HCT116 (cell line): ENCODE results near the gene LAMA4.

Experiments used
- ATF3 ChIP-seq: IDR thresholded peaks from 2 replicates; pipeline ENCODE4 v1.6.1; 2012
- CTCF ChIP-seq, 3 experiments: fragments of 200-600 bp in 1 of 3; sonication (generic) in 1 of 3; IDR thresholded peaks in 2 of 3; conservative IDR thresholded peaks in 1 of 3; 2 replicates each; pipeline ENCODE4 v1.5.1; 2012 to 2017; ENCODE audit warnings: low read depth in 2 of 3, low read length in 2 of 3, antibody characterized with exemption in 1 of 3, borderline replicate concordance in 1 of 3, control low read depth in 1 of 3, mild to moderate bottlenecking in 1 of 3, mixed read lengths in 1 of 3, mixed run types in 1 of 3, moderate library complexity in 1 of 3; ENCODE audit not compliant: insufficient read depth in 1 of 3

GRCh38 chr6:112156668-112157067, 97.7 kb downstream of the LAMA4 start:
- TF ChIP-seq ATF3: no peak
- no peak for TF ChIP-seq CTCF (IDR thresholded peaks at IDR 0.05 in 2 of 3, conservative IDR thresholded peaks at IDR 0.05 in 1 of 3; ENCODE audit: borderline replicate concordance in 1 of 3, insufficient read depth in 1 of 3, low read depth in 2 of 3, low read length in 2 of 3)
